ENCODE results near the gene NPAS3.

The NPAS3 gene

DNA sequence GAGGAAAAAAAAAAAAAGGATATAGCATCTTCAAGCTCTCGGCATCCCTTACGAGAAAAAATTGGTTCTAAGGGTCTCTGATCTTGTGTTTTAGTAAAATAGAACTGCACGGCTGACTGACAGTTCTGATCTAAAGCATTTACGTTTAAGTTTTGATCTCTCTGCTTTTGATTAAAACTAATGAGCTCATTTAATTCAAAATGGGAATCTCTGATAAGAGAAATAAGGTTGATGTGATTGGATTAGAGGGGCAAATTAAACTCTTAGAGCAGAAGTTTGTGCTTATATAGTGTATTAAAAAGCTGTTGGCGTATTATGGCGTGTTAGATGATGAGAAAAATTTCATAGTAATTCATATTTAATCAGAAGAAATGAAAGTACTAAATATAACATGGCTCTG, 794.6 kb downstream of the NPAS3 start:
- DNase-seq, result no peak

DNA sequence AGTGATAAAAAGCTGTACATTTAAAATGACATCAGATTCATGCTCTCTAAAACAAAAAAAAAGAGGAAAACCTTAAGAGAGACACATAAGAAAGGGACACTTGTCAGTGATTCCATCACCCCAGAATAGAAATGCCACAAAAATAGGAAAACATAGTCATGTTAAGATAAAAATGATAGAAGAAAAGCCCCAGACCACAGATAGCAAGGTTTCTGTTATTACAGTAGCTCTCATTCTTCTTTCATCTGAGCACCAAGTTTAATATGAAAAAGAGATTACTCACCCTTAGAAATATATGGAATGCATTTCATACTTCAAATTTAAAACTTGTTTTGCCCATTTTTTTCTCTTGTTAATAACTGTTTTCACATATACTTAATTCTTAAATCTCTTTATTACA, 795.0 kb downstream of the NPAS3 start:
- DNase-seq, result no peak

DNA sequence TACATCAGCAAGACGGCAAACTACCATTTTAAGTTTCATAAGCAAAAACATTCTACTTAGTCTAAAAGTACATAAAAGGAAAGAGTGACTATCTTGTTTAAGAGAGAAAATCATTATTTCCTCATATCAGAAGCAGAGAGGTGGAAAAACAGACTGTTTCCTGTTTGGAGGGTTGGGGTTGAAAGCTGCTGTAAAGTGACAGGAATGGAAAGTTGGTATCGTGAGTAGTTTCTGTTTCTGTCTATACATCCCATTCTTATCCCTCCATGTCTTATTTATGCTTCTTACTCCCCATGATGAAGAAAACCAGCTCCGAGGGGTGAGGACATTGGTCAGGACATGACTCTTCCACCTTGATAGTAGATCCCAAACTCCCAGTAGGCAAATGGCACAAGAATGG, 795.7 kb downstream of the NPAS3 start:
- no peak for DNase-seq

DNA sequence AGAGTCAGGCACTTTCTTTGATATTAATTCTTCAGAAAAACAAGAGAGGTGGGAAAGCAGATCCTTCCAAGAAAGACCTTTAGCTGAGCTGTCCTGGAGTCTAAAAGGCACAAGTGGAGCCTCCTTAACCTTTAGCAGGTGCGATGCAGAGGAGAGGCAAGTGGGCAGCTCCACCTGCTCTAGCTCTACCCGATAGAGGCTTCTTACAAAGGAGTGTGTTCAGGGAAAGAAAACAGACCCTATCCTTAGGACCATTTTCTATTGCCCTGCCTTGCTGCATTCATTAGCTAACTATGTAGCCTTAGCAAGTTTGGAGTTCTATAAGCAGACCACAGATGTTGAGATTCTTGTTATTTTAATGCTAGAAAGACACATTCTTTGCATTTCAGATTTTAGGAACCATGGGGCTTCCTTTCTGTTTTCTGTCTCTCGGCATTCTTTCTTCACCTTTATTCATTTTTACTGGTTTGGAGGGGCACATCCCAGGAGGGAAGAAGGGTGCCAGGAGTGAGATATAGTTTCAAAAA, 797.7 kb downstream of the NPAS3 start:
- no peak for DNase-seq

DNA sequence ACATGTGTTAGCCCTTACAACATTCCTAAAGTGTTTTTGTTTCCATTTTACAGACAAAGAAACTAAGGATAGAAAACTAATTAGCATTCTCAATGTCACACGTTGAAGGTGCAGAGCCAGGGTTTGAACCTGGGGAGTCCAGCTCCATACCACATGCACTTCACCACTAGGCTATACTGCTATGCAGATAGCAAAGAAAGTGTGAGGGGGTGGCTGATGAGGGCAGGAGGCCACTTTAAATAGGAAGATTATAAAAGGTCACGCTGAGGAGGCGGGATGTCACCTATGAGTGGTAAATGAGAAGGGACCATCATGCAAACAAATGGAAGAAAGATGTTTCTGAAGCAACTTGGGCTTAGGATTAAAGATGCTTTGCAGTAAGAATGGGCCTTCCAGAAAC, 798.3 kb downstream of the NPAS3 start:
- DNase-seq, result no peak

DNA sequence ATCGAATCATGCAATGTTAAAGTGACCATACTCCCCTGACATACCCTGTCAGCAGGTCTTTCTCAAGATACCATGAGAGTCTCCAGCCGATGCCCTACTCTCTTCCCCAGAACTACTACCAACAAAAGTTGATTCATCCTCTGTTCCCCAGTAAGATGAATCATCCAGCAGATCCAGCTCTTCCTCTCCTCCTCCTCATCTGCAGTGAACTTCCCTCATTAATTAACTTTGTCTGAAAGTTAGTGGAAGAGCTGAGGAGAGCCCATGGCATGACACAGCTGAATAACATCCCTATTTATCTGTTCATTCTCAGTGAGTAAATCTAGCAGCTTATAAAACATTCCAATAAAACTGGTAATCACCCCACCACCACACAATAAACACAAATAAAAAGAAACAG, 798.8 kb downstream of the NPAS3 start:
- DNase-seq, result peak; percentile 51

DNA sequence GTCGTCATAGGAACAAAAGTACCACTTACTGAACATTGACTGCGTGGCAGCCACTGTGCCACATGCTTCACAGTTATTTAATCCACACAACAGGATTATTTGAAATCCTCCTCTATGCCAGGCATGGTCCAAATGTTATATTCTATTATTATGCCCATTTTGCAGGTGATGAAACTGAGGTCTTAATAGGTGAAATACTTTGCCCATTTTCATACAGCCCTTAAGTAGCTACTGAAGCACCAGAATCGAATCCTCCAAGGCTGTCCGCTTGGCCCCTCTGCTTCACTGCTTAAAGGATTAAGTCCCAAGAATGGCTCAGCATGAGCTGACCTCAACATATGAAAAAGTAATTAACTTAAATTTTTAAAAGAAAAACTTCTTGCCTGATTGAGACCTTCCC, 799.4 kb downstream of the NPAS3 start:
- DNase-seq, result no peak

DNA sequence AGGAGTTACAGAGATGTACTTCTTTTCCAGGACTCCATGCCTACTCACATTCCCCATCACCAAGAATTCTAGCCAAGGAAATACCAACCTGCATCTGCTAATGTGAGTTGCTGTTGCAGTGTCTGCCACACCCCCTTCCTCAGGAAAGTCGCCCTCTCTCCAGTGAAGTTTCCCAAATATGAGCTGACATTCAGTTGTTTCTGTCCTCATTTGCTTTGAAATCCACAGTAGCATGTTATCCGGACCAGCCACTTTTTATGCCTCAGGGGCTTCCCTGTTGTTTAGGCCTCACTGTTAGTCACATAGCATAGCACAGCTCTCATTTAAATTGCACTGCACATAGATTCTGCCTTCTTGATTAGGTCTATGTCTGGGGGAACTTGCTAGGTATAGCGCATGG, 799.8 kb downstream of the NPAS3 start:
- DNase-seq, result no peak

DNA sequence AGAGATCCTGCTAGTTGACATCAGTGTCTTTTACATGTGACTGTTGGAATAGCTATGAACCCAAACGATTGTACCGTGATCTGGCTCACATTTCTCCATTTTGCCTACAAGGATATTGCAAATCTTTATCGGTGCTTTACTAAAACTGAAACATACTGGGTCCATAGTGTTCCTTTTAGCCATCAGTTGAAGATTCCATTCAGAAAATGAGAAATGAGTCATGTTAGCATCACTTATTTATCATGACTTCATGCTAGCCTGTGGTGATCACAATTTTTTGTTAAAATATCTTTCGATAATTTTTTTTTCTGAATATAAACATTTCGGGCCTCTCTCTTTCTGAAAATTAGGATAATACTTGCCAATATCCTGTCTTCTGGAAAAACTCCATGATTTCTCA, 801.9 kb downstream of the NPAS3 start:
- DNase-seq, result no peak

DNA sequence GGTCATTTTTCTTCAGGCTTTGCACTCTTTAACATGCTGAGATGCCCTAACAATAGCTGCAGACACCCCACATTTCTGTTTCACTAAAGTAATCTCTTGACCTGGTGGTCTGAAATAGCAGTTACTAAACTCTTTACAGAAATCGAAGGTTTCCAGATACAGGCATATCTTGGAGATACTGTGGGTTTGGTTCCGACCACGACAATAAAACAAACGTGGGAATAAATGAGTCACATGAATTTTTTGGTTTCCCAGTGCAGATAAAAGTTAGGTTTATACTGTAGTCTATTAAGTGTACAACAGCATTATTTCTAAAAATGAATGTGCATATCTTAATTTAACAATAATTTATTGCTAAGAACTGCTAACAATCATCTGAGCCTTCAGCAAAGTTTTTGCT, 803.5 kb downstream of the NPAS3 start:
- no peak for DNase-seq

DNA sequence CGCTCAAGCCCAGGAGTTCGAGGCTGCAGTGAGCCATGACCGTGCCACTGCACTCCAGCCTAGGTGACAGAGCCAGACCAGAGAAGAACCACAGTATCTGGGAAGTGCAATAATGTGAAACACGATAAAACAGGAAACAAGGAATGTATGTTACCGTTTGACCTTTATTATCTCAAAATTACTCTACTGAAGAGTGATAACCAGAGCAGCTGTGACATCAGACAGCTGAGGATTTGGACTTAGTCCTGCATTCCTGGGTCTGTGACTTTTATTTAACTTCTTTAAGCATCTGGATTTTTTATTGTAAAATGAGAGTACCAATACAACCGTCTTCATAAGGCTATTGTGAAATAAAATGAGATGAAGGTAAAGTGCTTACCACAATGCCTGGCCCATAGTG, 806.5 kb downstream of the NPAS3 start:
- DNase-seq, result no peak

DNA sequence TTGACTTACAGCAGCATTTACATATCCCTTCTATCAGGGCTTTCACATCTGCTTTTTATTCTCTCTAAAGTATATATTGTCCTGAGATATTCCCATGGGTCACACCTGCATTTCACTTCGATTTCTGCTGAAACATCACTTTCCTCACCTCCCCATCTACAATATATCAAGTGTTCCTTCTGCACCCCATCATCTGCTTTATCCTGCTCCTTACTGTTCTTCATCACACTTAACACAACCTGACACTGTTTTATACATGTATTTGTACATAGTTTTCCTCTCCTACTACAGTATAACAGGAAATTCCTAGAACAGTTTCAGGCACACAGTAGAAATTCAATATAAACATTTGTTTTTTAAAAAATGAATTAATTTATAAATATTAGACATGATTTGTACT, 809.1 kb downstream of the NPAS3 start:
- DNase-seq, result no peak

DNA sequence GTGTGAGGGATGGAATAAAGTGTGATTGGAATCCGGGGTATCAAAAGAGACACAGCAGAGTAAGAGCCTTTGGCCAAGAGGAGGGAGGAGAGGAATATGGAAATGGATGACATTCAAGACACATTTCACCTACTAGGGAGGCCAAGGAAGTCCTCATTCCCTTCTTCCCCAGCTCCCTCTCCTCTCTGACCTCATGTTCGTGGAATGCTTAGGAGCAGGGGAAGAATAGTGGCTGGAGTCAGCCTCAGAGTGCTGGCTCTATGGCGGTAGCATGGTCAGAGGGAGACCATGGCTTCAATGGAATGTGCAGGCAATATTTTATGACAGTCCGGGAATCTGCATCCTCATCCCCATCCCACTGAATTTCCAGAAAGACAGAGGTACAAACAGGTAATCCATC, 815.6 kb downstream of the NPAS3 start:
- no peak for DNase-seq

DNA sequence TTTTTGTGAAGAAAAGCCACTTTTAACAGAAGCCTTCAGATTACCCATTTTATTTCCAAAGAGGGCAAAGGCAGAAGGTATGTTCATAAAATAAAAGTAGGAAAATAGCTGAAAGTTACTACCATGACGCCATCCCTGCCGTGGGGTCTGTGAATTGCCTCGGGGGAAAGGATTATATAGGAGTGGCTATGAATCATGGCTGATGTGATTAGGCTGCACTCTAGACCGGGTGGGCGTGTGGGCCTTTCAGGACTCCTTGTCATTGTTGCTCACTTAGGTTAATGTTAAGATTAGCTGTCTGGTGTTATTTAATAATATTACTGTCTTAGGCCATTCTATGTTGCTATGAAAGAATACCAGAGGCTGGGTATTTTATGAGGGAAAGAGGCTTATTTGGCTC, 816.7 kb downstream of the NPAS3 start:
- DNase-seq, result peak; percentile 72

DNA sequence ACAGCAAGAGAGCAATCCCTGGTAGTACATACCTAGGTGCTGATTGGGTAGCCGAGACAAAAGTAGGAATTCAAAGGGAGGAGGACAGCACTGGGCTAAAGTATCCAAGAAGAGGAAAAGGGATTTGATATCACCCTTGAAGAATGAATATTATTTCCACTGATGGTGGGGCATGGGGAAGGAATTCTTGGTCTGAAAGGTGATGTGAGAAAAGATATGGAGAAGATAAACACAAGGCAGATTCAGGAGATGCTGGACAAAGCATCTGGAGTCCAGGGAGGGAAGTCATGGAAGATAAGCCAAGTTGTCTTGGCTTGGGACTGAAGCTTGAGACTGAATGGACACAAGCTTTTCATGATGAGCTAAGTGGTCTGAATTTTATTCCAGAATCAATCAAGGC, 818.2 kb downstream of the NPAS3 start:
- DNase-seq, result no peak

DNA sequence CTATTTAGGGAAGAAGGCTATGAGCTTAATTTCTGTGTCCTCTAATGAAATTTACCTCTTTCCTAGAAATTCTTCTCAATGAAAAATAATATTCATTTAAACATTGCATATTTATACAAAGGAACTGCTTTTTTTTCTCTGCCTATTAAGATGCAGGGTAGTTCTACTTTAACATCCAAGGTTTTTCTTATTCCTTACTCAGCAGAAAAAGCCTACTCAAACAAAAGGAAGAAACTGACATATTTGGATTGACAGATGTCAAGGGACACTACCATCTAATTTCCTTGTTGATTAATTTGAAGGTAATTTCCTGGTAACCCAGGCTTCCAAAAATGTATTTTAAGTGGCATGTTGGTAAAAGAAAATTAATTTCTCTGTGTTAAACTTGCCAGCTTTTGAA, 819.9 kb downstream of the NPAS3 start:
- no peak for DNase-seq

DNA sequence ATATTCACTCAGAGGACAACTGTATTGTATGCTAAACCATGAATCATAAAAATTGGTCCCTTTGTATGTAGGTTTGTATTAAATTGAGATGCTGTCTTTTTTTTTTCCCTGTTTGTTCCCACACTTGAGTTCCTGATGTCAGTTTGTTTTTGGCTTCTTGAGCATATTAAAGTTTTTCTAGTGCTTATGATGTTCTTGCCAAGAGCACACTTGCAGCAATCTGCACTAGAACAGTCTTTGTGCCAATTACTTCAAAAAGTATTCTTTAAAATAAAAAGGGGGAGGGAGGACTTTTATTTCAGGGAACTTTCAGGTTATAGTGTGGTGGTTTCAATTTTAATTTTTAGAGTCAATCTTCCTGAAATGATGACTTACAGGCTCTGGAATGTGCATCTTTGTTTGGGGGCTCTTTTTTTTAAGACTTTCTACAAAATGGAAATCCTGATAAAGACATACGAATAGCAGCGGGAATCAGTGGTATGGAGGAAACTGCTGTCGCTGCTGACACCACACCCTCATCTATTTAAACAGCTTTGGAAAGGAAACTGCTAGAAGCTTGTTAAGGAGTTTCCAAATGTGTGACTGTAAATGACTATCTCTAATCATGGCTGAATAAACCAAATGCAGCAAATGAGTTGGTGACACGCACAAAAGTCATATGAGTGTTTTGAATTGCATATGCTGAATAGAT, 823.6 kb downstream of the NPAS3 start:
- DNase-seq, result no peak

DNA sequence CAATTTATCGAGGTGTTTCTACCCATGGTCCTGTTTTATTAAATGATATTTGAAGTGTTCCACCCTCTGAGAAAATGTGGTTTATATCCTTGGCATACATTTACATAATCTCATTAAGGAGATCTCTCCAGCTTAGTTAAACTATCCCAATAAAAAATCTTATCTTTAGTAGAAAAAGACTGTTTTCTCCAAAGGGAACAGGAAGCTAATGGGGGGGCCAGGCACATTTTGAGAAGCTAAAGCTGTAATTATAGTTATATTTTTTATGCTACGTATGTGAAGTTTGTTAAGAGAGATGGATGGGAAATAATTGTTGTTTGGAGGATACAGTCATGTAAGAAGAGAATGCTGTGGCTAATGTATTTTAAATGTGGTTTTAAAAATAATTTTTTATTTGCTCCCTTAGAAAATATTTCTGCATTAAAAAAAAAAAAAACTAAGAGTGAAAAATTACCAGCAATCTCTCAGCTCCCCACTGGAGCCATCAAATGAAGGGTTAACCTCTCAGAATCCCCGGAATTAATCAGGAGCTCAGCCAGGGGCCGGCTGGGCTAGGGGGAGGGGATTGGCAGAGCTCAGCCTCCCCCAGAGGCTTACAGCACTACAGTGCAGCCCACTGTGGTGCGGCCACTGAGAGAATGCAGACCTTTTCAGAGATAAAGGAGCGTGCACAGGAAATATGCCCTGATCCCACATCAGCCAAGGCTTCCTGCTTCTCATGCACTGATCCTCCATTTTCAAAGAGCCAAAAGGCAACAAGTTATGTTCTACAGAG, 826.4 kb downstream of the NPAS3 start:
- no peak for DNase-seq

DNA sequence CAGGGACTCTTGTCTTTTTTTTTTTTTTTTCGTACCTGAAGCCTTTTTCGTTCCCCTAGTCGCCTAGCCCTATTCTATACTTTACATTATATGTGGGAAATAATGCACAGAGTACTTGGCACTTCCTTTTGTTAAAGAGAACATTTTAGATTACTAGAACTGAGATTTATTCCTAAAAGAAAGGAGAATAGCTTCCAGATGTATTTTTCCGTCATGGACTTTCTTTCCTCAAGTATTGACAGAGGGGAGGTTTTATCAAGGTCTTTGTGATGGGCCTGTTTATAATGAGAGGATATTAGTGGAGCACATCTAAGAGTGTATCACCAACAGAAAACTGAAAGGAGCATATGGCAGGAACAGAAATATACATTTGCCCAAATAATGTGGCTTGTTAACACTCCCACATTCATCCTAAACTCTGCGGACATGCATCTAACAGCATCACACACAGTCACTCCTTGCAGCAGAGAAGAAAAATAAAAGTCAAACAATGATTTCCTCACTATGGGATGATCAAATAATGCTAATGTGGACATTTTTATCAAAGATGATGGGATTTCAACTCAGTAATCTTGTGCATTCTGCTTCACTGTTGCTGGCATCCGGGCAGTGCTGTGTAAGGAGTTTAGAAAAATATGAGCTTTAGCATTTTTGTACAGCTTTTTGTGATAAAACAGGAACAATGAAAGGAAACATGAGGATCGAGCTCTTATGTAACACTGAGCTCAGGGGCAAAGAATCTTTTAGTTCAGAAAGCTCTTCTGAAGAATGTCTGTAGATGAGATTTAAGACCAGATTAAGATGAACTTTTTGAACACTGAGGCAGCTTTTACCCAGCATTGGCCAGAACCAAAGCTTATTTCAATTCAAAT, 829.1 kb downstream of the NPAS3 start:
- DNase-seq, result no peak

DNA sequence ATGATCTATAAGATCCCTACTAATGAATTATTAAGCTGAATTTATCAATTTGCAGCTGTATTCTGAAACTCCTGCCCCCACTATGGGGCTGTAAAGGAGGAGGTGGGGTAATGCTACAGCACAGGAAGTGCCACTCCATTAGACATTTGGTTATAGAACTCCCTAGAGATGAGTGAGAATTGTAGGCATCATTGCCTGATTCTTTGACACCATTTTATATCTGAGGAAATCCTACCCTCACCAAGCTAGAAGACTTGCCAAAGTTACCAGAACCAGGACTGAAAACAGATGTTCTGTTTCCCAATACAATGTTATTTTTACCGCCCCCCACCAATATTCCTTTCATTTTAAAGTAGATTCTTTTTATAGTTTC, 829.8 kb downstream of the NPAS3 start:
- DNase-seq, result no peak

DNA sequence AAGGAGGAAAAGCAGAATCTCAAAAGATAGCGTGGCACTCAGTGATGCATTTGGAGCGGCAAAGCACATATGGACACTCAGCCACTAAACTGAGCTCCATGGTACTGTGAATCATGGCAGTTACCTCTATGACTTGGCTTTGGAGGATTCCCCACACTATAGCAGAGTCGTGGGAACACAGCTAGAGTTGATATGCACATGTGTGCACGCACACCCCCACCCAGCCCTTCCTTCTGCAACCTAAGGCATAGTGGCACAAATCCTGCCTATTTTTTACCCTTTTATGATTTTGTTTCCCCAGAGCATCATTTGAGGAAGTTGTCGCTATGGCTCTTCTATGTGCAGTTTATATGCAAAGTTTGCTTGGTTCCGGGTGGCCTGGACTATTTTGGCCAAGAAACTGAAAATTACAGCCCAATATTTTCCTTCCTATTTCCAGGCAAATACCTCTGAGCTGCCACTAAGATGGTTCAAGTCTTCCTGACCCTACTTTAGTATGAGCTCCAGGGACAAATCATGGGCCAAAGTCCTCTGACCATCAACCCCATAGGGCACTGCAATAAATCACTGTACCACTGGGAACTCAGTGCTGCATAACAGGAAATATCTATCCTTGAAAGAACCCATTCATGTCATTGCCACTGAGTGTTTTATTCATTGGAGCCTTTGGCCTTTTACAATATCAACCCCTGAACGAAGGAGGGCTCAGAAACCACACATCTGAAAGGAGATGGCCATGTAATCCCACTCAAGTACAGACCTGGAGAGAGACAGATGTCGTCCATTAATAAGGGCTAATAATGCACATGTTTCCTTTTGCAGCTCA, 834.7 kb downstream of the NPAS3 start:
- no peak for DNase-seq

DNA sequence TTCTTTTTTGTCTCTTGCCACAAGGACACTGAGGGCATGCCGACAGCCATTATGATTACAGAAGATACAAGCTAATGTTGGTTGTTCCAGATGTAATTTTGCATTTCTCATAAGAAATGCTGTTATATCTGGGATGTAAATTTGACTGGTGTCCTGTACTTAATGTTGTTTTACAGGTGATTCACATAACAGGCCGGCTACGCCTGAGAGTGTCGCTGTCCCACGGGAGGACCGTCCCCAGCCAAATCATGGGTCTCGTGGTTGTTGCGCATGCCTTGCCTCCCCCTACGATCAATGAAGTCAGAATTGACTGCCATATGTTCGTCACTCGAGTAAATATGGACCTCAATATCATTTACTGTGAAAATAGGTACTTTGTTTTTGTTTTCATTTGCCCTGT, 835.5 kb downstream of the NPAS3 start:
- no peak for DNase-seq

All from T1000 (cell line).